Neural progenitor cell (in vitro differentiated cells): ENCODE measurements around the gene DSCAML1.

Source experiments
- CTCF ChIP-seq: fragments of 200-600 bp; sonication (generic); IDR thresholded peaks from 2 replicates; pipeline ENCODE4 v1.5.1; 2017; ENCODE audit warnings: antibody characterized with exemption, mild to moderate bottlenecking
- EZH2 ChIP-seq: fragments of 200-600 bp; sonication (generic); IDR thresholded peaks from 2 replicates; pipeline ENCODE4 v1.6.1; 2017; ENCODE audit warnings: antibody characterized with exemption, mild to moderate bottlenecking, moderate library complexity
- EZH2phosphoT487 ChIP-seq: fragments of 200-600 bp; sonication (generic); IDR thresholded peaks from 2 replicates; pipeline ENCODE4 v1.6.1; 2017; ENCODE audit warnings: antibody characterized with exemption

- TF ChIP-seq CTCF (no peak), EZH2phosphoT487 (no peak), EZH2 (no peak)
Observed at GRCh38 chr11:117685566-117685965, 111.5 kb downstream of the DSCAML1 start.
